DND-41 (cell line): ENCODE measurements around the gene TAPT1.

Experiments
- EZH2 ChIP-seq: IDR thresholded peaks from 3 replicates; pipeline ENCODE4 v1.6.1; 2012; ENCODE audit warnings: borderline replicate concordance, low read depth, mild to moderate bottlenecking, moderate library complexity, low read length, inconsistent platforms; ENCODE audit not compliant: severe bottlenecking
- TF ChIP-seq, protein P1 (sequence below): IDR thresholded peaks from 2 replicates; pipeline ENCODE4 v1.5.1; 2012; ENCODE audit warnings: borderline replicate concordance, low read length, moderate library complexity, mild to moderate bottlenecking; ENCODE audit not compliant: poor library complexity, severe bottlenecking; ENCODE audit errors: extremely low read depth

GRCh38 chr4:16206848-16207247 lies 19.4 kb downstream of the TAPT1 start:
- TF ChIP-seq, protein P1, sequence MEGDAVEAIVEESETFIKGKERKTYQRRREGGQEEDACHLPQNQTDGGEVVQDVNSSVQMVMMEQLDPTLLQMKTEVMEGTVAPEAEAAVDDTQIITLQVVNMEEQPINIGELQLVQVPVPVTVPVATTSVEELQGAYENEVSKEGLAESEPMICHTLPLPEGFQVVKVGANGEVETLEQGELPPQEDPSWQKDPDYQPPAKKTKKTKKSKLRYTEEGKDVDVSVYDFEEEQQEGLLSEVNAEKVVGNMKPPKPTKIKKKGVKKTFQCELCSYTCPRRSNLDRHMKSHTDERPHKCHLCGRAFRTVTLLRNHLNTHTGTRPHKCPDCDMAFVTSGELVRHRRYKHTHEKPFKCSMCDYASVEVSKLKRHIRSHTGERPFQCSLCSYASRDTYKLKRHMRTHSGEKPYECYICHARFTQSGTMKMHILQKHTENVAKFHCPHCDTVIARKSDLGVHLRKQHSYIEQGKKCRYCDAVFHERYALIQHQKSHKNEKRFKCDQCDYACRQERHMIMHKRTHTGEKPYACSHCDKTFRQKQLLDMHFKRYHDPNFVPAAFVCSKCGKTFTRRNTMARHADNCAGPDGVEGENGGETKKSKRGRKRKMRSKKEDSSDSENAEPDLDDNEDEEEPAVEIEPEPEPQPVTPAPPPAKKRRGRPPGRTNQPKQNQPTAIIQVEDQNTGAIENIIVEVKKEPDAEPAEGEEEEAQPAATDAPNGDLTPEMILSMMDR, result no peak
- TF ChIP-seq EZH2, result no peak
